Measurements from ENCODE around the gene SEC24A.
"Not testable (repeated sequence)": the region's sequence is repeated elsewhere in the genome, so short reads cannot be mapped to it uniquely, and the experiment has no call there.

Gene SEC24A

DNA sequence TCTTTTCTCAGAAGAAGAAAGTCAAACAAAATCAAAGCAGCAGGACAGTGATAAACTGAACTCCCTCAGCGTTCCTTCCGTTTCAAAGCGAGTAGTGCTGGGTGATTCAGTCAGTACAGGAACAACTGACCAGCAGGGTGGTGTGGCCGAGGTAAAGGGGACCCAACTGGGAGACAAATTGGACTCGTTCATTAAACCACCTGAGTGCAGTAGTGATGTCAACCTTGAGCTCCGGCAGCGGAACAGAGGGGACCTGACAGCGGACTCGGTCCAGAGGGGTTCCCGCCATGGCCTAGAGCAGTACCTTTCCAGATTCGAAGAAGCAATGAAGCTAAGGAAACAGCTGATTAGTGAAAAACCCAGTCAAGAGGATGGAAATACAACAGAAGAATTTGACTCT is 92.5 kb downstream of the SEC24A start:
- DNase-seq (ENCODE audit: low read depth, low spot score) = no peak

DNA sequence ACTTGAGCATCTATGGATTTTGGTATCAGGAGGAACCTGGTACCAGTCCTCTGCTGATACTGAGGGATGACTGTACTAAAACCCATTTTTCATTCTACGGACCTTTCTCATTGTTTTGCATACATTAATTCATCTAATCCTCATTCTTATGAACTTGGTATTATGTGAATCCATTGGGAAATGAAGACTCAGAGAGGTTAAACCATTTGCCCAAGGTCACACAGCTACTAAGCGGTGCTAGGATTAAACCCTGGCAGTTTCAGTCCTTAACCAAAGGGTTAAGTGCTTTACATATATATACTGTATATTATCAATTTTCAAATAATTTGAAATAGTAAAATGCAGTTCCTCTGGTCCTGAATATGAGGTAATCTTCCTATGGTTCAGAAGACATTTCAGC is 93.5 kb downstream of the SEC24A start:
- DNase-seq (ENCODE audit: low read depth, low spot score) = no peak

DNA sequence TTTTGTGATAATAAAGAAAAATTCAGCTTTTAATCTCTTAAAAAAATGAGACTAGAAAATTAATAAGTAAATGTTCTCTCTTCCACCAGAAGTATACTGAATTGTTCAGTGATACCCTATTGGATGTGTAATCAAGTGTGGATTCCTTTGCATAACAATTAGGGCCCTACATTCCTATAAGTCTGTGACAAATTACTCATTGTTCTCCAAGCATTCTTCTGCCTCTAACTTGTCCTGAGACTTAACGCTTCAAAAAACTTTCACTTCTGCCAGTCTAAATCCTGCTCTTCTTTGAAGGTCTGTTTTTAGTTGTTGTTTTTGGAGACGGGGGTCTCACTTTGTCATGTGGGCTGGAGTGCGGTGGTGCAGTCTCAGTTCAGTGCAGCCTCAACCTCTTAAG is 100.8 kb downstream of the SEC24A start:
- DNase-seq (ENCODE audit: low read depth, low spot score) = no peak

DNA sequence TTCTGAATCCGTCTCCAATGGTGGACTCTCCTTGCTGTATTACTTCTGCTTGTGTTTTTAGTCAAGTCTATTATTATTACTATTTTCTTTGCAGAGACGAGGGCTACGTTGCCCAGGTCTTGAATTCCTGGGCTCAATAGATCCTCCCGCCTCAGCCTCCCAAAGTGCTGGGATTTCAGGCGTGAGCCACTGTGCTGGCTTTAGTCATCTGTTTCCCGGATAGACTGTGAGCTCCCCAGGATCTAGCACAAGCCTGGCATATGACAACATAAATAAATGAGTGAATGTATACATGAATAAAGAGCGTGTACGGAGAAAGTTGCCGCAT is 109.6 kb downstream of the SEC24A start:
- DNase-seq (ENCODE audit: low read depth, low spot score) = no peak

DNA sequence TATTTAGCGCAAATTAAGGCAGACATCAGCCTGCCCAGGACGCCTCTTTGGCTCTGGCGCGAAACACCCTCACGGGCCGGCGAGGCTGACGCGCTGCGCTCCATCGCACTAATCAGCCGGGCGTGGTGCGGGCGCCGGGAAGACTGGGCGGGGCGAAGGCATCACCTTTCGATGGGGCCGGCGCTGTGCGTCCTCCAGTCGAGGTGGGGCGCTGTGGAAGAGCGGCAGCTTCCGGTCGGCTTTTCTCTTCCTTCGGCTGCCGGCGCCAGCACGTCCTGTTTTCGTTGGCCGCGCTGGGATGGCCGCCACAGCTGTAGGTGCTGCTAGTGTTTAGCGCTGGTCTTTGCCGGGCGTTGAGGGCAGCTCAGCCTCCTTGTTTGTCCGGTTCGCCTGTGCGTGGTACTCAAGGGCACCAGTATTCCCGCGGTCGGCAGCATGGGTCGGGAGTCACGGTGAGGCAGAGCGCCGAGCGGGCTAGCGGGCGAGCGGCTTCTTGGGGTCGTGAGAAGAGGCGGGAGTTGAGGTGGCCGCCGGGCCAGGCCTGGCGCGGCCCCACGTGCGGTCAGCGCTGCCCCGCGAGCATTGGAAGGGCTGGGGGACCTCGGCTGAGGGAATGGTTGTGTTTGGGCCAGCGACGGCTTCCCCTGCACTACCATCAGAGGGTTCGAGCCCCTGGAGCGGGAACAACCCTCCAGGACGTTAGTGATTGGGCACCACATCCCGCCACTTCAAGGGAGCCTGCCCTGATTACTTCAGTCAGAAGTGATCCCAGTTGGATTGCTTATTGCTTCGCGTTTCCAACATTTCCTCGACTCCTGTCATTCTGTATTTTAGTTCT is 110.1 kb downstream of the SEC24A start, which contains the start of gene DDX46:
Gene DDX46, plus strand, starts transcription at position 276 of the 838 bp plus-strand sequence. Its CDS starts 160 bp downstream, at position 436.
- peak; percentile 73 for DNase-seq (ENCODE audit: low read depth, low spot score)

DNA sequence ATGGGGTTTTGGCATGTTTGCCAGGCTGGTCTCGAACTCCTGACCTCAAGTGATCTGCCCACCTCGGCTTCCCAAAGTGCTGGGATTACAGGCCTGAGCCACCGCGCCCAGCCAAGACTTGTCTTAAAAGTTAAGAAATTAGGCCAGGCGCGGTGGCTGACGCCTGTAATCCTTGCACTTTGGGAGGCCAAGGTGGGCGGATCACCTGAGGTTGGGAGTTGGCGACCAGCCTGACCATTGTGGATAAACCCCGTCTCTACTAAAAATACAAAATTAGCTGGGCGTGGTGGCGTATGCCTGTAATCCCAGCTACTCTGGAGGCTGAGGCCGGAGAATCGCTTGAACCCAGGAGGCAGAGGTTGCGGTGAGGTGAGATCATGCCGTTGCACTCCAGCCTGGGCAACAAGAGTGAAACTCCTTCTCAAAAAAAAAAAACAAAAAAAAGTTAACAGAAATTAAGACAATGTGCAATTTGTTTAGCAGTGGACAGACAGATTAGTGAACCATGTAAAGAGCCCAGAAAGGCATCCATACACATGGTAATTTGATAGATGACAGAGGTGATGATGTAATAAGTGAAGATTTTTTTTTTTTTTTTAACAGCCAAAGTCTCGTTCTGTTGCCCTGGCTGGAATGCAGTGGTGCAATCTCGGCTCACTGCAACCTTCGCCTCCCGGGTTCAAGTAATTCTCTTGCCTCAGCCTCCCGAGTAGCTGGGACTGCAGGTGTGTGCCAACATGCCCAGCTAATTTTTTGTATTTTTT is 119.1 kb downstream of the SEC24A start:
- DNase-seq (ENCODE audit: low read depth, low spot score) = not testable (repeated sequence)

DNA sequence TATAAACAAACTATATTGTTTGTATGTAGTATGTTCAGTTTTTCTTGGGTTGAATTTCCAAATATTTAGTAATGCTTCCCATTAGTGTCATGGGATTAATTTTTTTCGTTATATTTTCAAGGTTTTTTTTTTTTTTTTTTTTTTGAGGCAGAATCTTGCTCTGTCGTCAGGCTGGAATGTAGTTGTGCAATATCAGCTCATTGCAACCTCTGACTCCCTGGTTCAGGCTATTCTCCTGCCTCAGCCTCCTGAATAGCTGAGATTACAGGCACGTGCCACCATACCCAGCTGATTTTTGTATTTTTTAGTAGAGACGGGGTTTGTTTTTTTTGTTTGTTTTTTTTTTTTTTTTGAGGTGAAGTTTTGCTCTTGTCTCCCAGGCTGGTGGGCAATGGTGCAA is 120.6 kb downstream of the SEC24A start:
- no peak for DNase-seq (ENCODE audit: low read depth, low spot score)

DNA sequence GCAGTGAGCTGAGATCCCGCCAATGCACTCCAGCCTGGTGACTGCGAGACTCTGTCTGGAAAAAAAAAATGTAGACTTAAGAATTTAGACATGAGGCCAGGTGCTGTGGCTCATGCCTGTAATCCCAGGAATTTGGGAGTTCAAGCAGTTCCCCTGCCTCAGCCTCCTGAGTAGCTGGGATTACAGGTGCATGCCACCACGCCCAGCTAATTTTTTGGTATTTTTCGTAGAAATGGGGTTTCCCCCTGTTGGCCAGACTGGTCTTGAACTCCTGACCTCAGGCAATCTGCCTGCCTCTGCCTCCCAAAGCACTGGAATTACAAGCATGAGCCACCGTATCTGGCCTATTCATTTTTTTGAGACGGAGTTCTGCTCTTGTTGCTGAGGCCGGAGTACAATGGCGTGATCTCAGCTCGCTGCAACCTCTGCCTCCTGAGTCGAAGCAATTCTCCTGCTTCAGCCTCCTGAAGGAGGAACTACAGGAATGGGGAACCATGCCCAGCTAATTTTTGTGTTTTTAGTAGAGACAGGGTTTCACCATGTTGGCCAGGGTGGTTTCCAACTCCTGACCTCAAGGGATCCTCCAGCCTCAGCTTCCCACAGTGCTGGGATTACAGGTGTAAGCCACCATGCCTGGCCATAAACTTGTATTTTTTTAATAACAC is 124.0 kb downstream of the SEC24A start:
- no peak for DNase-seq (ENCODE audit: low read depth, low spot score)

DNA sequence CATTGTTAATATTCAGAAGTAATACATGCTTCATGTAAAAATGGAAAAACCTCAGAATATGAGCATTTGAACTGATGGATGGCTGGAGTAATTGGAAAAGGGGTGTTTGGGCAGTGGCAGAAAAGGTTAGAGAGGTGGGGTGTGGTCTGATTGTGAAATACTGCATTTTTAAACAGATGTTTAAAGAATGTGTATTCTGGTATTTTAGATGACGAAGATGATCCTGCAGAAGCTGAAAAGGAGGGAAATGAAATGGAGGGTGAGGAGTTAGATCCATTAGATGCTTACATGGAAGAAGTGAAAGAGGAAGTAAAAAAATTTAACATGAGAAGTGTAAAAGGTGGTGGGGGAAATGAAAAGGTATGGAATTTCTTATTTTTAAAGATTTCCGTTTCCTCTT is 128.8 kb downstream of the SEC24A start:
- no peak for DNase-seq (ENCODE audit: low read depth, low spot score)
